SK-N-DZ (cell line): ENCODE data around the gene FLRT3.

Source experiments
- DNase-seq: peaks from one replicate; pipeline ENCODE4 v3.0.0-alpha.2; 2015; ENCODE audit warnings: low spot score
- small RNA-seq, 2 experiments: library from RNA; depleted of rRNA; stranded (forward); fragments of <200 nt; gene quantifications; one replicate each; pipeline ENCODE3, GENCODE V24; 2014

FLRT3 gene

DNA sequence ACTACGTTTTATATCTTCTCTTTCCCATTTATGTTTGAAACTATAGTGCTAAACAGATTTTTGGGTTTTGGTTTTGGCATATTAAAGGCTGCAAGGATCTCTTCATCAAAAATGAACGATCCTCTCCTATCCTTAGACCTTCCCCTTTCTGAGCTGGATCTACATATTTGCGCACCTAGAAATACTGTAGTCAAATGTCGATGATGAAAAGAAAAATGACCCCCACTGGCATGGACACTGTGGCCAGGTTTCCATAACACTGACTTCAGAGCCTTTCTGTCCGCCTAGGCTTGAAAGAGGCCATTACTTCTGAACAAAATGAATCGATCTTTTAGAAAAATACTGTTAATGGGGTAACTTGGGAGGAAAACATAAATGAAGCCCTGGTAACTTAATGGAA lies 5.8 kb downstream of the FLRT3 start:
- DNase-seq = peak; percentile 32

GRCh38 chr20:14319704-14320103 lies 17.7 kb downstream of the FLRT3 start:
- DNase-seq = no peak

GRCh38 chr20:14313341-14314020 lies 23.9 kb downstream of the FLRT3 start:
- no peak for DNase-seq

- DNase-seq = no peak
Observed at GRCh38 chr20:14312001-14312400, 25.4 kb downstream of the FLRT3 start.

GRCh38 chr20:14310977-14311627 lies 26.3 kb downstream of the FLRT3 start:
- DNase-seq = no peak

DNA sequence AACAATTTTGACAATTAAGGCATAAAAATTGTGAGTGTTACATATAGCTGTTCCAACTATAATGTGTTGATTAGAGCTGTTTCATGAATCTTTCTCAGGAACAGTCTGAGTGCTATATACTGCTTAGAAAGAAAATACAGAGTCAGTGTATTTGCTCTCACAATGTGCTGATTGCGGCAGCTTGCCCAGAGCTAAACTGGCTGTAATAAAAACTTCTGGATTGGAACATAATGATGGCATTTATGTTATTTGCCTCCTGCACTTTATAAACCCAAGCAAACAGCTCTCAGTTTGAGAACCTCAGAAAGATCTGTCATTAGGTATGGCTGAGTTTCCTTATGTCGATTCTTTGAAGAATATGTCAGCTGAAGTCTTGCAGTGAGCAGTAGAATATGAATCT lies 29.5 kb downstream of the FLRT3 start:
- no peak for DNase-seq

- DNase-seq = no peak
Observed at GRCh38 chr20:14304472-14304871, 32.9 kb downstream of the FLRT3 start.

DNA sequence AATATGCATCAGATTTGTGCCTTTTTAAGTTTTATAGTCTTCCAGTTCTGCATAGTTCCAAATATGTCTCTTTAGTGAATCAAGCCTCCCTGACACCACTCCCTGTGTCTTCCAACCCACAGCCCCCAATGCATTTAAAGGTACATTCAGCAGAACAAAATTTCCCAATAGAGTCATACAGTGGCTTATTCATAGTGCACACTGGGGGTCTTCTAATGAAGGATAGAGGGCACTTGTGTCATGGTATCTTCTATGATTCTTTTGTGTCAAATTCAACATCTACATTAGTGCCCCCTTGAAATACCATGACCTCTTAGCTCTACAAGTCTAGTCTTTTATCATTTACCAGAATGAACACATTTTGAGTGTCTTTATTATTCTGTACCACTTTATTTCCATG lies 33.8 kb downstream of the FLRT3 start:
- DNase-seq = no peak

DNA sequence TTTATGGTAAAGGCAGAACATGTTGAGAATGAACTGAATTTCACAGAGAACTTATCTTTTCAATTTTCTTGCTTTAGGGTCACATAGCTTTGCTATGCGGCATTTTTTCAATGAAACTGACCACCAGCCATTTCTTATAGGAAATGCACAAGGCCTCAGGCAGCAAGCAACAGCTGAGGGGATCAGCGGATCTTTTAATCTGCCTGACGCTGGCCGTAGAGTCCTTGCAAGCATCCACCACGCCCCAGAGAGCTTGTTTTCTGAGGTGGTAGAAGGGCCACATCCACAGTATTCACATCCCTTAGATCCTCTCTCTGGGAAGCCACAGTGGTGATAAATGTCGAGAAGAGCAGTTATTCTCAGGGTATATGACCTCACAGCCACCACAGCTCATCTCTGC lies 34.3 kb downstream of the FLRT3 start:
- DNase-seq = no peak

DNA sequence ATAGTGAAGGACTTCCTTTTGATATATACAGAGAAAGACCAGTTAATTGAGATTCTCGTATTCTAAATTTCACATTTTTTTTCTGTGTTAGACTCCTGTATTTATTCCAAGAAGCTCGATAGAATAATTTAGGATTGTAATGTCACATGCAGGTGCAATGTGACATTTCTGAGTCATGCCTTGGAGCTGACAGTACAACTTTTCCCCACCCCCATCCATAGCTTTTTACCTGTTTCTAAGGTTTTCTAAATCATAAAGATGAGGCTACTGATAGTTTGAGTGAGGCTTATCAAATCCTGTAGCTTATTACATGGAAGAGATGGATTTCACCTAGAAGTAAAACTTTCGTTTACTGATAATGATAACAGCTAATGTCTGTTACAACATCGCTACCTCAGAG lies 37.6 kb downstream of the FLRT3 start:
- no peak for DNase-seq

GRCh38 chr20:14295770-14296309 lies 41.6 kb downstream of the FLRT3 start:
- no peak for DNase-seq

DNA sequence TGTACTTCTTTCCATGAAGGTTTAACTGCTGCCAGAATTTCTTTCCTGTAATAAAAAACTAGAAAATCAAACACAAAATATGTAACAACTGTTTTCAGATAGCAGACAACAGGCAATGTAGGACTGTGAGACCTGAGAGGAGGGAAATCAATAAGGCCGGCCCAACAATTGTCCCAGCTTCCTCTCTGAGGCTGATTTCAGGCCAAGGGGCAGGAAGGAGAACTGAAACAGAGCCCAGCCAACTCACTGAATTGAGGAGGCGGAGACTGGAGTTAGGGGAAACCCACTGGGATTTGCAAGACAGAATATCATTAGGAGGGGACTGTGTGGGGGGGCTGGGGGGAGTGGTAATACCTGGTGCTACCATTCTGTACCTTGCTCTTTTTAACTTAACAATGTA lies 42.2 kb downstream of the FLRT3 start:
- no peak for DNase-seq

- DNase-seq = no peak
Observed at GRCh38 chr20:14291502-14291901, 45.9 kb downstream of the FLRT3 start.

DNA sequence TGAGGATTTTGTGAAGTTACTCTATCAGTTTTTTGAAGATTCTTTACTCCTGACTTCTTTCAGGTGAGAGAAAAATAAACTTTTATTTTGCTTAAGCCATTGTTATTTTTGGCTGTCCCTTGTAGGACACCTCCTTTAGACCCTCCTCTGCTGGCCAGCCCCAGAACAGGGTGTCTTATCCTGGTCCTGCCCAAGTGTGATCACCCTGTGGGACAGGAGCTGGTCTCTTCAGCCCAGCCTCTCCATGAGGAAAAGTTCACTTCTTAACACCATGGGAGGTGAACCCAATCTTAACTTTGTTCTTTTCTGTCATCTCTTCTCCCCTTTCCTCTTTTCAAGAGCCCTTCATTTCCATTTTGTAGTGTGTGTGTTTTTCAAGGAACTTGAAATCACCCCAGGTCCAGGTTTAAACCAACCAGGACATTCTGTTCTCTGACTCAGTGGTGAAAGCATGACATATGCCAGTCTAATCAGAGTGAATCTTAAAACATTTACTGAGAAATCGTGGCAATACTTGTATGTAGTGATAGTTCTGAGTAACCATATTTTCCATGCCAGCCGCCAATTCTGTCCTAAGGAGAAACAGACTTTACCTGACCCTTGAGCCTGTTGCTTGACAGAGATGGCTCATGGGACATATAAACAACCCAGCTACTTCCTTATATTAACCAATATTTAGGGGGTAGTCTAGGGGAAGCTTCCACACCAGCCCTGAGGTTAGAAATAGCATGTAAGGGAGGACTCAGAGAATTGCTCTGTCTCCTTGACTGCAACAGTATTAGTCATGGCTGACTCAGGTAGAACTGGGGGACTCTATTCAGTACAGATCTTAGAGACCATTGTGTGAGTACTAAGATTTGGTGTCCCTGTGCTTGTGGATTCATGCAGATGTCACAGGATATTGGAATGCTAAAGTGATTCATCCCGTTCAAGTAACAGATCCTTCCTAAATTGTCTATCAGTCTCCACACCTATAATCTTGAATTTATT lies 48.8 kb downstream of the FLRT3 start:
- no peak for DNase-seq

DNA sequence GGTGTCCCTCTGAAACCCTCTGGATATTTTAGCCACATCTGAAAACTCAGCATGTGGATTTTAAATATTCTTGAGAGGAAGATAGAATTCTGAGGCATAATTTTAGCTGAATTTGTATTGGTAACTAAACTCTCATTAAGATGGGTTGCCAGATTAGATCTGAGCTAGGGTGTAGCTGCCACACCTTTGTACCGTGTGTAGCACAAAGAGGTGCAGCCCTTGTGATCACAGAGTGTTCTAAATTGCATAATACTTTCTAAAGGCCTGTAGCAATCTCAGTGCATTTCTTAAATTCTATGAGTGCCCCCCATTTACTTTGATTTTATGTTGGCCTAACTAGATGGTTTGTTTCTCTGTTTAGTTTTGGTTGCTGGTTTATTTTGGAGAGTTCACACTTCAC lies 53.0 kb downstream of the FLRT3 start:
- DNase-seq = no peak

- DNase-seq = no peak
Observed at GRCh38 chr20:14282140-14282539, 55.3 kb downstream of the FLRT3 start.

Small RNA genes lying within 50 kb of the gene (small RNA-seq; reads per million reads assigned to genes)
- 0 reads per million in 2 experiments for gene RNU6-228P
